Osteocyte (in vitro differentiated cells): ENCODE results near the gene LRIT2. TPM values are rescaled to one million over a fixed set of nuclear protein-coding genes. Genes with fewer than 3 reads are reported as not detected.

Source experiments
- DNase-seq: peaks from one replicate; pipeline ENCODE4 v3.0.0; 2021; ENCODE audit warnings: mixed read lengths; ENCODE audit not compliant: unreplicated experiment; ENCODE audit errors: extremely low spot score
- H3K27ac Mint-ChIP-seq: one replicate; pipeline ENCODE4 v1.8.0; 2021; ENCODE audit warnings: mild to moderate bottlenecking, mixed read lengths; ENCODE audit not compliant: unreplicated experiment
- H3K27me3 Mint-ChIP-seq: one replicate; pipeline ENCODE4 v1.8.0; 2021; ENCODE audit warnings: mixed read lengths; ENCODE audit not compliant: unreplicated experiment
- H3K36me3 Mint-ChIP-seq: one replicate; pipeline ENCODE4 v1.8.0; 2021; ENCODE audit warnings: mixed read lengths; ENCODE audit not compliant: unreplicated experiment
- H3K4me1 Mint-ChIP-seq: one replicate; pipeline ENCODE4 v1.8.0; 2021; ENCODE audit warnings: mixed read lengths; ENCODE audit not compliant: unreplicated experiment
- H3K4me3 Mint-ChIP-seq: one replicate; pipeline ENCODE4 v1.8.0; 2021; ENCODE audit warnings: mild to moderate bottlenecking, moderate library complexity, mixed read lengths; ENCODE audit not compliant: unreplicated experiment
- H3K9me3 Mint-ChIP-seq: one replicate; pipeline ENCODE4 v1.8.0; 2021; ENCODE audit warnings: mixed read lengths; ENCODE audit not compliant: unreplicated experiment
- CTCF ChIP-seq: fragments of 200-600 bp; sonication (generic); IDR thresholded peaks from 2 replicates; pipeline ENCODE4 v1.5.0; 2021; ENCODE audit warnings: antibody characterized with exemption, mild to moderate bottlenecking, moderate library complexity
- total RNA-seq: library from RNA; stranded (reverse); gene quantifications from 2 replicates; pipeline ENCODE4 v1.2.1, GENCODE V29; 2021

Gene LRIT2
- total RNA-seq, 1 donor from 2014 or later = not detected

- no peaks in the 10 kb centered on the region for H3K27me3 Mint-ChIP-seq
- H3K36me3 Mint-ChIP-seq = no peaks in the 10 kb centered on the region
- H3K4me3 Mint-ChIP-seq = no peak overlapping the region
- TF ChIP-seq CTCF = peak; percentile 13
- DNase-seq = no peak
- no peak overlapping the region for H3K27ac Mint-ChIP-seq
- no peaks in the 10 kb centered on the region for H3K9me3 Mint-ChIP-seq
- no peaks in the 10 kb centered on the region for H3K4me1 Mint-ChIP-seq
These were observed 10.6 kb downstream of the LRIT2 start for GRCh38 chr10:84214612-84215235.

- no peak overlapping the region for H3K27ac Mint-ChIP-seq
- DNase-seq = no peak
- no peak for TF ChIP-seq CTCF
- H3K27me3 Mint-ChIP-seq = no peaks in the 10 kb centered on the region
- no peaks in the 10 kb centered on the region for H3K4me1 Mint-ChIP-seq
- no peaks in the 10 kb centered on the region for H3K9me3 Mint-ChIP-seq
- H3K36me3 Mint-ChIP-seq = no peaks in the 10 kb centered on the region
- H3K4me3 Mint-ChIP-seq = no peak overlapping the region
These were observed 11.2 kb downstream of the LRIT2 start for GRCh38 chr10:84214046-84214572.

GRCh38 chr10:84213076-84213475 is 12.3 kb downstream of the LRIT2 start:
- DNase-seq = no peak
- H3K9me3 Mint-ChIP-seq = no peaks in the 10 kb centered on the region
- no peak overlapping the region for H3K4me3 Mint-ChIP-seq
- no peak for TF ChIP-seq CTCF
- no peaks in the 10 kb centered on the region for H3K36me3 Mint-ChIP-seq
- H3K27ac Mint-ChIP-seq = no peak overlapping the region
- peaks cover 2% of the 10 kb centered on the region for H3K27me3 Mint-ChIP-seq
- no peaks in the 10 kb centered on the region for H3K4me1 Mint-ChIP-seq

- Mint-ChIP-seq H3K4me3 (no peak overlapping the region), H3K27ac (no peak overlapping the region), H3K27me3 (peaks cover 5% of the 10 kb centered on the region), H3K9me3 (no peaks in the 10 kb centered on the region), H3K36me3 (no peaks in the 10 kb centered on the region), H3K4me1 (no peaks in the 10 kb centered on the region)
- TF ChIP-seq CTCF = no peak
- DNase-seq = no peak
These were observed 13.3 kb downstream of the LRIT2 start for GRCh38 chr10:84212014-84212413.

GRCh38 chr10:84211566-84211965 is 13.8 kb downstream of the LRIT2 start:
- Mint-ChIP-seq H3K27me3 (peaks cover 10% of the 10 kb centered on the region), H3K4me3 (no peak overlapping the region), H3K36me3 (no peaks in the 10 kb centered on the region), H3K4me1 (no peaks in the 10 kb centered on the region), H3K27ac (no peak overlapping the region), H3K9me3 (no peaks in the 10 kb centered on the region)
- no peak for TF ChIP-seq CTCF
- no peak for DNase-seq
